NCI-H460 (cell line): ENCODE data around the gene BTN1A1. TPM values are rescaled to one million over a fixed set of nuclear protein-coding genes. Genes with fewer than 3 reads are reported as not detected.
"Not testable (repeated sequence)": the region's sequence is repeated elsewhere in the genome, so short reads cannot be mapped to it uniquely, and the experiment has no call there.

Source experiments
- DNase-seq: peaks from one replicate; pipeline ENCODE4 v3.0.0-alpha.2; 2016; ENCODE audit warnings: low read depth; ENCODE audit errors: extremely low read depth
- total RNA-seq: library from RNA; depleted of rRNA; stranded (reverse); fragments of >200 nt; shearing (Covaris generic); gene quantifications from 2 replicates; pipeline ENCODE4 v1.2.3, GENCODE V29; 2014

Gene BTN1A1
- total RNA-seq, 1 experiment from 2014 or later = not detected

GRCh38 chr6:26507658-26508057 is 7.6 kb downstream of the BTN1A1 start:
- no peak for DNase-seq

DNA sequence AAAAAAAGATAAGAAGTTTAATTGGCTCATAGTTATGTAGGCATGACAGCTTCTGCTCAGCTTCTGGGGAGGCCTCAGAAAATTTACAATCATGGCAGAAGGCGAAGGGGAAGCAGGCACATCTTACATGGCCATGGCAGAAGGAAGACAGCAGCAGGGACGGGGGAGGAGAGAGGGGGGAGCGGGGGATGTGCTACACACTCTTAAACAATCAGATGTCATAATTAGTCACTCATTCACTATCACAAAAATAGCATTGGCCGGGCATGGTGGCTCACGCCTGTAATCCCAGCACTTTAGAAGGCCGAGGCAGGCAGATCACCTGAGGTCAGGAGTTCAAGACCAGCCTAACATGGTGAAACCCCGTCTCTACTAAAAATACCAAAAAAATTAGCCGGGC is 10.9 kb downstream of the BTN1A1 start:
- DNase-seq = not testable (repeated sequence)

- DNase-seq = no peak
Observed at GRCh38 chr6:26514984-26515383, 14.9 kb downstream of the BTN1A1 start.

DNA sequence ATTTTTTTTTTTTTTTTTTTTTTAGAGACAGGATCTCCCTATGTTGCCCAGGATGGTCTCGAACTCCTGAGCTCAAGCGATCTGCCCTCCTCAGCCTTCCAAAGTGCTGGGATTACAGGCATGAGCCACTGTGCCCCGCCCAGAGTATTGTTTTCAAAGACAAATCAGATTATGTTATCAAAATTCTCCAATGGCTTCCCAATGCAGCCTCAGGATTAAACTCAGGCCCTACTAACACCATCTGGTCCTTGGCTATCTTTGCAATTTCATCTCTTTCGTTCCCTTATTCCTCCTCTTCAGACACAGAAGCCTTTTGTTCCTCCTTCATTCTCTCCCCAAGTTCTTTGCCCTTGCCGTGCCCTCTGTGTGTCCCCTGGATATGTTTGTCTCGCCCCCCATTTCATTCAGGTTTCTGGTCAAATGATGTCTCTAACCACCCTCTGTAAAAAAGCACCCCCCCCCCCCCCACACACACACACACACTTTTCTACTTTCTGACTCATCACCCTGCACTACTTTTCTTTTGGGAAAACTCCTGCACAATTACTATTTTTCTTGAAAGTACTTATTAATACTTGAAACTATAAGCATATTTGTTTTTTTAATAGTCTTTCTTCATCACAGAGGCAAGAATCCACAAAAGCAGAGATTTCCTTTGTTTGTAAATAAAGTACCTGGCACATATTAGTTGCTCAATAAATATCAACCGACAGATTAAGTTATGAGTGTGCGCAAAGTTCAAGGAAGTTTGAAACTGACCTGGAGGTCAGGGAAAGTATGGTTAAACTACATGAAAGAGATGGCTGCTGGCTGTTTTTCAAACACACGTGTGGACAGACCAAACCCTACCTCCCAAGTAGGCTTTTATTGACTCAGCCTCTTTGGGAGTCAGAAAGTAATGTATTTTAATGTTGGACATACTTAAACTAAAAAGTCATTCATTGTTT is 16.7 kb downstream of the BTN1A1 start:
- DNase-seq = no peak

- DNase-seq = no peak
Observed at GRCh38 chr6:26519359-26519758, 19.3 kb downstream of the BTN1A1 start.

- no peak for DNase-seq
Observed at GRCh38 chr6:26520237-26520849, 20.2 kb downstream of the BTN1A1 start.

- DNase-seq = peak; percentile 76
Observed at GRCh38 chr6:26520850-26521599, 20.9 kb downstream of the BTN1A1 start.

DNA sequence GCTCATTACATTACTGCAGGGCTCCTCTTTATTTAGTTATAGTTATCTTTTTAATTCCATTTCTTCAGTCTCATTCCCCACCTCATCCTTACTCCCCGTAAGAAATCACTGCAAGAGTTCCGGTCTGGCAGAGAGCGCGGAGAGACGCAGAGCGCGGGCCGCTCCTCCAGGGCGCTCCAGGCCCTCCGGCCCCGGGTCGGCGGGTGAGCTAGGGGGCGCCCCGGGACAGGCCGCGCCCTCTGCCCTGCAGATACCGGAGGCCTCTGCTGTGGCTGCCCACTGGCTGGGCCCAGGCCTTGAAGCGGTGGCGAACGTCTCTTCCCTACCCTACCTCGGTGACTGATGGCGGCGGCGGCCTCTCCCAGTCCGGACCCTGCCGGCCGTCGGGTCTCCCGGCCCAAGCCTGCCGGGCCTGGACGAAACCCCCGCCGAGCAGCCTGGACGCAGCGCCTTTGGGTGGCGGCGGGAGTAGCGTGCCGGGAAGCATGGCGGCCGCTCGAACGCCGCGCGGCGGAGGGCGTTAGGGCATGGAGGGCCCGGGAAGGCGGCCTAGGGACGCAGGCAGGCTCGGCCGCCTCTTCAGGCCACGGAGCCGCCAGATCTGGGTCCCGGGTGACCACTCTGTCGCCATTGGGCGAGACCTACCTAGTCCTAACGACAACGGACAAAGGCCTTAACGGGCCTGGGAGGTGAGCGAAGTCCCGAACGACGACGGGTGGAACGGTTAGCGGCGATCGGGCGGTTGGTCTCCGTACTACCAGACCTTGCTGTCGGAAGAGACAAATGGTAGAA is 21.7 kb downstream of the BTN1A1 start:
- no peak for DNase-seq

DNA sequence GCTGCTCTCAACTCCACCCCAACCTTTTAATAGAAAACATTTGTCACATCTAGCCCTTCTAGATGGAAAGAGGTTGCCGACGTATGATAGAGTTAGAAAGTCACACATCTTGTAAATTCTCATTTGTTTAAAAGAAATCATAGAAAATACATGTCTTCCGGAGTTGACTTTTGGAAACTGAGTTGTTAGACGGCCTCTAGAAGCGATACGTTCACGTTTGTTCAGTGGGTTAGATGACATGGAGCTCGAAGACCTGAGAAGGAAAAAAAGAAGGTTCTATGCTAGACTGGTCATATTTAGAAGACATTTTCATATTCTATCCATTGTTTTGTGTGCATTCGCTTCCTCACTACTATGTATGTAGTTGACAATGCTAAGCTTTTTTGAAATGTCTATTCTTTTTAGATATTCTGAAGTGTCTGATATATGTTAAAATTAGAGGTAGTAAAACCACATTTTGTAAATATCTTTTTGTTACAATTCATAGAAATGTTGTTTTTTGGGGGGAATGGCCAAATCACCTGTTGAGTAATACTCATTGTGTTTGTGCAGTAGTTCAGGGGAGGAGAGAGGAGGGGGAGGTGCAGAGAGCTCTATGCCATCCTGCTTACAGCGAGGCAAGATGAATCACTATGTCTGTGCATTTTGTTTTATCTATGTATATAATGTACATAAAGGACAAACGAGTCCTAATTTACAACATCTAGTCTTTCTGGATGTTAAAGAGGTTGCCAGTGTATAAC is 22.6 kb downstream of the BTN1A1 start:
- DNase-seq = not testable (repeated sequence)

DNA sequence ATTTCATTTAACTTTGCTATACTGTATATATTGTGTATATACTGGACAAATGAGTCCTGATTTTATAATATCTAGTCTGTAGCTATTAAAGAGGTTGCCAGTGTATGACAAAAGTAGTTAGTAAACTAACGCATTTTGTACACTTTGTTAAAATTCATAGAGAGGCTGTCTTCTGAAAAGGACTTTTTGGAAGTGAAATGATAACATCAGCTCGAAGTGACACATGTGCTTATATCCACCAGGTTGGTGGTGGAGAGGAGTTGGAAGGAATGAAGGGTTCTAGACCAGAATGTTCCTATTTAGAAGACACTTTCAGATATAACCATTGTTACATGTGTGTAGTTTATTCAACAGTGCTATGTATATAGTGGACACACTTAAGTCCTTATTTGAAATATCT is 24.2 kb downstream of the BTN1A1 start:
- not testable (repeated sequence) for DNase-seq

DNA sequence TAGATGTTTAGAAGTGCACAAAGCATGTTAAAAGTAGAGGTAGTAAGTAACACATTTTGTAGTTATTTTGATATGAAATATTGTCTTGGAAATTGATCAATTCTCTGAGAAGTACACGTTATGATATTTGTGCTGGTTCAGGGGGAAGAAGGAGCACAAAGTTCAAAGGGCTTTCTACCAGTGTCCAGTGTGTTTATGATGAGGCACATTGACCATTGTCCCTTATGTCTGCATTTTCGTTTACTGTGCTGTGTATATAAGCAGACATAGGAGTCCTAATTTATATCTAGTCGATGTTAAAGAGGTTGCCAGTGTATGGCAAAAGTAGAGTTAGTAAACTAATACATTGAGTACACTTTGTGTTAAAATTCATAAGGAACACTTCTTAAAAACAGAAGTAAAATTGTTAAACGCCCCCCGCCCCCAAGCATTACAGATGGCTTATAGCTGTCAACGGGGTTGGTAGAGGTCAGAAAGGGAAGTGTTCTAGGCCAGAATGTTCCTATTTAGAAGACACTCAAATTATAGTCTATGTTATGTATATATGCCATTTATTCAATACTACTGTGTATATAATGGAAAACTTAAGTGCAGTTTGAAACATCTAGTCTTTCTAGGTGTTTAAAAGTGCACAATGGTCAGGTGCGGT is 24.7 kb downstream of the BTN1A1 start:
- no peak for DNase-seq

- no peak for DNase-seq
Observed at GRCh38 chr6:26525838-26526237, 25.7 kb downstream of the BTN1A1 start.

GRCh38 chr6:26526928-26527327 is 26.8 kb downstream of the BTN1A1 start:
- DNase-seq = no peak

GRCh38 chr6:26530203-26530602 is 30.1 kb downstream of the BTN1A1 start:
- DNase-seq = no peak

GRCh38 chr6:26531897-26532296 is 31.8 kb downstream of the BTN1A1 start:
- no peak for DNase-seq

DNA sequence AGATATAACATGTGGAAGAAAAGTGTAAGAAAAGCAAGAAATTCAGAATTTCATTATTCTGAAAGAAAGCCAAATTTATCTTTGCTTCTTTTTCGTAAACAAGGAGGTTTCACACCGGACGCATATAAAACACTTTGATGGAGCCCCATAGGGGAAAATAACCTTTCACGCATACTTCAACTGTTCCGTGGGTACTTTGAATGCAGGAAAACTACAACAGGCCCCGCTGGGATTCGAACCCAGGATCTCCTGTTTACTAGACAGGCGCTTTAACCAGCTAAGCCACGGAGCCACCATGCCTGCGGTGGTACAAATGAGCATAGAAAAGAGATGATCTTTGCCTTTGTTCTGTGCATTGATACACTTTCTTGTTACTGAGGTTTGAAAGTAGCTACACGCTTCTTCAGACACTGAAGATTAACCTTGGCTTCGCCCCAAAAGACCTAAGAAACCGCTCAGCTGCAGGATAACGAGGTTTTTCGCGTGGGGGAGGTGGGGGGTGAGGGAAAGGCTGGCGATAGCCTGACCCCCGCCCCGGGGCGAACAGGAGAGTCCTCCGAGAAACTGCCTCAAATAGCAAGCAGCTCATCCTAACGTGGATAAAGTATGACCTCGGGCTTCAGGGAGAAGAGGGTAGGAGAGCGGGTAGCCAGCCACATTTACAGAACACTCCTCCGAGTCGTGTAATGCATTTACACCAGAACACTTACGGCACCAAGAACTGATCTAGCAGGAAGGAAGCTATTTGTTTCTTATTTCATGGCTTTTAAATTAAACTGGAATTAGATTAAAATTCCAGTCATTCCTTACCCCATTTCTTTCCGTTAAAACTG is 32.8 kb downstream of the BTN1A1 start:
- DNase-seq = peak; percentile 89

DNA sequence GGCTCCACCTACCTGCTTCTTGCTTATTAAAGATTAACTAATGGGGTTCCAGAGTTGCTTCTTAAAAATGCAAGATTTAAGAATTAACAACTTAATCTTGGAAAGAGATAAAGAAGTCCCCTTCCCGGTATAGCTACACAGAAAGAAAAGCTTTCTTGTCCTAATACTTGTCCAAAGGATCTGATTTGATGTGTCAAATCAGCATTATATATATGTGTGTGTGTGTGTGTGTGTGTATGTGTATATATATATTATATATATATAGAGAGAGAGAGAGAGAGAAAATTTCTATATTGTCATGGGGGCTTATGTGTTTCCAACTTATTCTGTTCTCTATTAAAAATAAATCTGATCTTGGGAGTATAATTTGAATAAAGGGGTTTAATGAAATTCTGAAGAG is 33.4 kb downstream of the BTN1A1 start:
- no peak for DNase-seq

DNA sequence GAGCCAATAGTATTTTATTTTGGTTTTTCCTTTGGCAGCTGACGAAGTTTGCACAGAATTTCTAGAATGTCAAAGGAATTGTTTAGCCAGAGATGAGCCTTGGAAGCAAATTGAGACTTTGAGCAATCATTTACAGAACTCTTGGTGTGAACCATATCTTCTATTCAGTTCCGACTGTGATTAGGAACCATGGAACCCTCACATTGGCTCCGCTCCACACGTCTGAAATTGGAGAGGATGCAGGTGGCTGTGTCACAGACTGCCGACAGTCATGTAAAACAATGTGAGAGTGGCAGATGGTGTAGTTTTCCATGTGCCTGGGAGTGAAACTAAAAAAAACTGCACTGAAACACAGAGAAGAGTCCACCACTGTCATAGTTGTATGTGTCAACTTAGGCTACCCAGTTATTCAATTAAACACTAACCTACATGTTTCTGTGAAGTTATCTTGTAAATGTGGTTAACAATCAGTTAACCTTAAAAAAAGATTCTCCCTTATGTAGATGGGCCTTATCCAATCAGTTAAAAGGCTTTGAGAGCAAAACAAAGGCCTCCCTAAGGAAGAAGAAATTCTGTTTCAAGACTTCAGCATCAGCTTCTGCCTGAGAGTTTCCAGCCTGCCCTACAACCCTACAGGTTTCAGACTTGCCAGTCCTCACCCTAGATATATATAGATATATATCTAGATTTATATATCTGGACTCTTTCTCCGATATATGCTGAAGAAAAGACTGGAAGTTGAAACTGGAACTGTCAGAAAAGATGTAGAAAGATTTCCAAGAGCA is 34.8 kb downstream of the BTN1A1 start:
- no peak for DNase-seq
